Mononuclear cell (primary cell): Measurements from ENCODE around the gene SUPT4H1. TPM values are rescaled to one million over a fixed set of nuclear protein-coding genes. Genes with fewer than 3 reads are reported as not detected.

Source experiments
- H3K27me3 ChIP-seq: 2 replicates; pipeline ENCODE4 v1.6.0; 2011; ENCODE audit warnings: low read length, control low read depth; ENCODE audit not compliant: insufficient read depth
- H3K4me1 ChIP-seq: 2 replicates; pipeline ENCODE4 v1.5.1; 2011; ENCODE audit warnings: mild to moderate bottlenecking, low read length, control low read depth; ENCODE audit not compliant: insufficient read depth
- H3K4me3 ChIP-seq: 2 replicates; pipeline ENCODE4 v1.5.1; 2011; ENCODE audit warnings: mild to moderate bottlenecking, low read length, moderate library complexity
- H3K9me3 ChIP-seq: 2 replicates; pipeline ENCODE4 v1.5.1; 2011; ENCODE audit warnings: low read depth, mild to moderate bottlenecking, control low read depth, low read length
- total RNA-seq: library from RNA; depleted of rRNA; stranded (reverse); fragments of >200 nt; gene quantifications from one replicate; pipeline ENCODE4 v1.2.3, GENCODE V29; 2012

Gene SUPT4H1
- total RNA-seq, 1 donor, result 65.3 TPM

DNA sequence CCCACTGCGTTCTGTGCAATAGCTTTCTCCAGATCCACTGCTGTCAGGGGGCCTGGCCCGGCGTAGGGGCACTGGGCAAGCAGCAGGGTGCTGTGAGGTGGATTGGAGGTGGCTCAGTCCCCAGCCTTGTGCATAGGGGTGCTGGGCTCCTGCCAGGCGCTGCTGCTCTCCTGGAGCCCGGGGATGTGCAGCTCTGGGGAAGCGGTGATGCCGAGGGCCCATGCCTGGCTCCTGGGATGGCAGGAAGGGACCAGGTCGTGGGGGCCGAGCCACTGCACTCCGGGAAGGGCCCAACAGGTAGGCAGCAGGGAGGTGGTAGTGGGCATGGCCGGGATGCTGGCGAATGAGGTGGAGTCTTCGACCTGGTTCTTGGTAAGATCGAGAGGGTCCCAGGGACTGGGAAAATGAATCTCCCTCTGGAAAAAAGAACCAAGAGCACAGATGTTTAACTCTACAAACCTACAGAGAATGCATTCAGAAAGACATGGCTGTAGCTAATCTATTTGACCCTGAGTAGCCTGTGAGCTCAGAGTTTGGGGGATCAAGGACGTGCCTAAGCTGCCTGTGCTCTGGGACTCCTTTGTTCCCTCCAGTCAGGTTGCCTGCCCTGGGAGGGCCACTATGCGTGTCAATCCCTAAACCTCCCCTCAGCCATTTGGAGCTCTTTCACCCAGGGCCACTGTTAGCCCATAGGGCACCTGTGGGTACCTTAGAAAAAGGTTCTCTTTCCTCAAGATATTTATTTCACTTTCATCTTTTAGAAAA, 6.6 kb upstream of the SUPT4H1 start:
- Histone ChIP-seq H3K4me3 (no peak overlapping the region), H3K4me1 (peaks cover under 1% of the 10 kb centered on the region), H3K27me3 (no peaks in the 10 kb centered on the region), H3K9me3 (no peaks in the 10 kb centered on the region)

GRCh38 chr17:58357312-58358297, 5.6 kb upstream of the SUPT4H1 start:
- no peak overlapping the region for H3K4me3 ChIP-seq
- no peaks in the 10 kb centered on the region for H3K9me3 ChIP-seq
- H3K27me3 ChIP-seq, result no peaks in the 10 kb centered on the region
- H3K4me1 ChIP-seq, result peaks cover 10% of the 10 kb centered on the region

GRCh38 chr17:58356231-58356630, 4.2 kb upstream of the SUPT4H1 start:
- Histone ChIP-seq H3K4me3 (no peak overlapping the region), H3K9me3 (no peaks in the 10 kb centered on the region), H3K4me1 (peaks cover 17% of the 10 kb centered on the region), H3K27me3 (no peaks in the 10 kb centered on the region)

DNA sequence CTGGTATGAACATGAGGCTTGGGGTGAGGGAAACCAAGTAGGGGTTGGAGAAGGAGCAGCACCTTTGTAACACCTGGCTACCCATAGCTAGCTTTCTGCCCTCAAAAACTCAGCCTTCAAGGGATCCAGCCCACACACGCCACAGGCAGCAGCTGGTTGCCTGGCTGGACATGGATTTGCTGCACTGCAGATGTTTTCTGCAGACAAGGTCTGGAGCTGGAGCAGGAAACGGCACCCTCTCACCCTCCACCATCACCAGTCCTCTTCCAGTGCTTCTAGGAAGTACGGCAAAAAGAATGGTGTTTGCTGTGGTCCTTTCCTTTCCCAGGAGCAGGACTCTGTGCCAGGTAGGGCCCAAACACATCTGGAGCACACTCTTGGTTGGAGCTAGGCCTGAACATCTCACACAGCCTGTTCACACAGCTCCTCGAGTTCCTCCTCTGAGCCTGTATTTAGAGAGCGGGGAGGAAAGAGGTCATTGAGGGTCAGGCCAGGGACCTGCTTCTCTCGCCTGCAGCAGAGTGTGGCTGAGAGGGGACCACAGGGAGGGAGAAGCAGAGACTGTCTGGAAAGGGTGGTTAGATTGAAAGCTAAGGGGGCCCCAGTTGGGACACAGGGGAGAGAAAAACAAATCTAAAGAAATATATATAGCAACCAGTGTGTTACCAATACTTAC, 2.7 kb upstream of the SUPT4H1 start:
- H3K4me3 ChIP-seq, result no peak overlapping the region
- H3K9me3 ChIP-seq, result no peaks in the 10 kb centered on the region
- no peaks in the 10 kb centered on the region for H3K27me3 ChIP-seq
- peaks cover 28% of the 10 kb centered on the region for H3K4me1 ChIP-seq

- peaks cover 31% of the 10 kb centered on the region for H3K4me1 ChIP-seq
- H3K9me3 ChIP-seq, result no peaks in the 10 kb centered on the region
- no peaks in the 10 kb centered on the region for H3K27me3 ChIP-seq
- no peak overlapping the region for H3K4me3 ChIP-seq
Observed at GRCh38 chr17:58353389-58353825, 1.4 kb upstream of the SUPT4H1 start.

DNA sequence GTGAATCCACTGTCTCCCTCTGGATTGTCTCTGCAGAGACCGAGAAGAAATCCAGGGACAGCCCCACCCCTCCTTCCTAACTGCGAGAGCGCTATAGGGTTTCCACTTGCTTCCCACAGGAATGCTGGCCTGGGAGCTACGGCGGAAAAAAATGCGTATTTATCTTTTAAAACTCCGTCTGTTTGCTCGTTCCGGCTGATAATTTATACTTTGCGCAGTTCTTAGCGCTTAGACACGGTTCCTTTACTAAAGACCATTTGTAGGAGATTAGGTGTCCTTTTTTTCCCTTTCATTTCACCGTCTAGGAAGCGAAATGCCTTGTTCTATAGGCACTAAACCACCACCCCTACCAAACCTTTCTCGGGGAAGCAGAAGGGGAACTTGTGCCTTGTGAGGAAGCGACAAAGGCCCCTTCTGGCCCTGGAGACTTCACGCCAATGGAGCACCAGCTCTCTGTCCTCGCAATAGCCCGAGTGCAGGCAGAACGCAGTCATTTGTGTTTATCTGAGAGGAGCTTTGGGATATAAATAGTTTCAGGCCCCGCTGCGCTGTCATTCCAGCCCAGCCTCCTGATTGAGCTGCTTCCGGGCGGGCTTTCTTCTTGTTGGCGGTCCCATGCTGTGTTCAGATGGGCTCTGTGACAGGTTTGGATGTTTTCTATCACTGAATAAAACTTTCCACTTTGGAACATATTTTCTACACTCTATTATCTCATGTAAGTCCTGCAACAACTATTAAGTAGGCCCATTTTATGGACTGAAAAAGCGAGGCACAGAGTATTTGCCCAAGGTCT, 791 bp upstream of the SUPT4H1 start:
- H3K4me1 ChIP-seq, result peaks cover 34% of the 10 kb centered on the region
- peak overlapping the region; percentile 91 for H3K4me3 ChIP-seq
- H3K27me3 ChIP-seq, result no peaks in the 10 kb centered on the region
- H3K9me3 ChIP-seq, result no peaks in the 10 kb centered on the region

GRCh38 chr17:58351182-58351581, 819 bp downstream of the SUPT4H1 start:
- H3K4me1 ChIP-seq, result peaks cover 50% of the 10 kb centered on the region
- peak overlapping the region; percentile 91 for H3K4me3 ChIP-seq
- no peaks in the 10 kb centered on the region for H3K27me3 ChIP-seq
- no peaks in the 10 kb centered on the region for H3K9me3 ChIP-seq

DNA sequence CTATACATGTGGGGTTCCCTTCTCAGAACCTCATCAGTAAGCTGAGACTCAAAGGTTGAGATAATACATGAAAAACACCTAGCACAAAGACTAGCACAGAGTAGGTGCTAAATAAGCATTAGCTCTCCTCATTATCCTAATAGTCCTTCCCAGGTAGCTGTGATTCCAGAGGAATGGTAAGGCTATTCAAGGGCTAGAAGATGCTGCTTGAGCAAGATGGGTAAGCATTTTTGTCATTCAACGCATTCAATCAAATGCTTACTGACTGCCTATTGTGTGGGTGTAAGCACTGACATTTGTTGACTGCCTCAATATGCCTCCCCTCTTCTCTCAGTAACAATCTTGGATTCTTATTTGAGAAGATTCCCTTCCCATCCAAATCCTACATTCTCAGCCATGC, 4.0 kb downstream of the SUPT4H1 start:
- Histone ChIP-seq H3K9me3 (no peaks in the 10 kb centered on the region), H3K27me3 (no peaks in the 10 kb centered on the region), H3K4me1 (peaks cover 75% of the 10 kb centered on the region), H3K4me3 (no peak overlapping the region)

DNA sequence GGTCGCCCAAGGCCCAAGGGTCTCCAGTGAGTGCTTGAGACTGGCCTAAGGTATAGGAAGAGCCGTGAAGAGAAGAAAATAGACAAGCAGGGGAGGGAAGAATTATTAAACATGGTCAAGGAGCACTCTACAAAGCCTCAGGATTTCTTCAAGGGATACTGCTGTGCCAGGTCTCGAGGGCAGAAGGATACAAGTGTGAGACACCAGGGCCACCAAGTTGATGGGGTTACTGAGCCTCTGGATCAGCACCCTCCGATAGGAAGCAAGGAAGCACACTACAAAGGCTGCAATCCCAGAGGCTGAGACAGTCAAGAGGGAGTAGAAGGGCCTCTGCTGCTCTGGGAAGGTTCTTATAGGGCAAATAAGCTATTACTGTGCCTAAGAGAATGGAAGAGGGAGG, 6.5 kb downstream of the SUPT4H1 start:
- Histone ChIP-seq H3K4me1 (peaks cover 83% of the 10 kb centered on the region), H3K4me3 (no peak overlapping the region), H3K27me3 (no peaks in the 10 kb centered on the region), H3K9me3 (no peaks in the 10 kb centered on the region)

DNA sequence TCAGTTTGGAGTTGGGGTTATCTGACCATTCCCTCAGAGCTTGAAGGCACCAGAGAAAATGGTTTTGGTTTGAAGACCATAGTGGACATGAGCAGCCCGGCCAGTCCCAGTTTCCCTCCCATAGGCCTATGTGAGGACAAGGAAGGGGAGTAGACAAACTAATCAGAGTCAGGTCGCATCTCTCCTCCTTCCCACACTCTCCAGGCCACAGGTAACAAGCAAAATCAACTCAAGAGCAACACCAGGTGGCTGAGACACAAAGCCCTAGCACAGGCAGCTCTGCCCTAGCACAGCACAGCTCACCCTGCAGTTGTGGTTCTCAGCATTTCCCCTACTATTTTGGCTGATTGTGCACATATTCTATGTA, 7.2 kb downstream of the SUPT4H1 start:
- peak overlapping the region; percentile 27 for H3K4me3 ChIP-seq
- H3K27me3 ChIP-seq, result no peaks in the 10 kb centered on the region
- peaks cover 87% of the 10 kb centered on the region for H3K4me1 ChIP-seq
- no peaks in the 10 kb centered on the region for H3K9me3 ChIP-seq

GRCh38 chr17:58344047-58344790, 7.8 kb downstream of the SUPT4H1 start:
- Histone ChIP-seq H3K27me3 (no peaks in the 10 kb centered on the region), H3K4me1 (peaks cover 89% of the 10 kb centered on the region), H3K4me3 (peak overlapping the region; percentile 27), H3K9me3 (no peaks in the 10 kb centered on the region)

GRCh38 chr17:58343131-58343530, 8.9 kb downstream of the SUPT4H1 start:
- no peaks in the 10 kb centered on the region for H3K9me3 ChIP-seq
- H3K4me1 ChIP-seq, result peaks cover 99% of the 10 kb centered on the region
- H3K27me3 ChIP-seq, result no peaks in the 10 kb centered on the region
- no peak overlapping the region for H3K4me3 ChIP-seq

DNA sequence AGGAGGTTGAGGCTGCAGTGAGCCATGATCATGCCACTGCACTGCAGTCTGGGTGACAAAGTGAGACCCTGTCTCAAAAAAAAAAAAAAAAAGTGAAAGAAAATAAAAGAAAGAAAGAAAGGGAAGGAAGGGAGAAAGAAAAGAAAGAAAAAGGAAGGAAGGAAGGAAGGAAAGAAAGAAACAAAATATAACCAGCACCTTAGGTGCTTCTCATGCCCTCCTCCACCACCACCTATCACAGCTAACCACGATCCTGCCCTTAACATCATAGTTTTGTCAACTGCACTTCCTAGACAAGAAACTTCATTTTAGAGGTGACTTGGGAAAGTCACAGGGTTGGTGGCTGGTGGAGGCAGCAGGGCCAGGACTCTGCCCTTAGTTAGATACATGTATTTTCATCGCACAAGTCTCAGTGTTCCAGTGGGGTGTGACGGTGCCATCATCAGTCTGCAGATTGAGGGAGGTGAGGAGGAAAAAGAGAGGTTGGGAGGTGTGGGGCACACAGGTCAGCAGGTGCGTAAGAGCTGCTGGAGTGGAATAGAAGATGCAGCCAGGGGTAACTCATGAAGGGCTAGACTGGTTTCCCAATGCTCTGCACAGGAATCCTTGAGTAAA, 10.0 kb downstream of the SUPT4H1 start:
- H3K4me3 ChIP-seq, result peak overlapping the region; percentile 15

More for the DNA sequence above, 10.0 kb downstream of the SUPT4H1 start:
- H3K4me1 ChIP-seq, result peaks cover 96% of the 10 kb centered on the region
- no peaks in the 10 kb centered on the region for H3K27me3 ChIP-seq
- H3K9me3 ChIP-seq, result no peaks in the 10 kb centered on the region
